ENCODE data around the gene RPP25L.

RPP25L gene

DNA sequence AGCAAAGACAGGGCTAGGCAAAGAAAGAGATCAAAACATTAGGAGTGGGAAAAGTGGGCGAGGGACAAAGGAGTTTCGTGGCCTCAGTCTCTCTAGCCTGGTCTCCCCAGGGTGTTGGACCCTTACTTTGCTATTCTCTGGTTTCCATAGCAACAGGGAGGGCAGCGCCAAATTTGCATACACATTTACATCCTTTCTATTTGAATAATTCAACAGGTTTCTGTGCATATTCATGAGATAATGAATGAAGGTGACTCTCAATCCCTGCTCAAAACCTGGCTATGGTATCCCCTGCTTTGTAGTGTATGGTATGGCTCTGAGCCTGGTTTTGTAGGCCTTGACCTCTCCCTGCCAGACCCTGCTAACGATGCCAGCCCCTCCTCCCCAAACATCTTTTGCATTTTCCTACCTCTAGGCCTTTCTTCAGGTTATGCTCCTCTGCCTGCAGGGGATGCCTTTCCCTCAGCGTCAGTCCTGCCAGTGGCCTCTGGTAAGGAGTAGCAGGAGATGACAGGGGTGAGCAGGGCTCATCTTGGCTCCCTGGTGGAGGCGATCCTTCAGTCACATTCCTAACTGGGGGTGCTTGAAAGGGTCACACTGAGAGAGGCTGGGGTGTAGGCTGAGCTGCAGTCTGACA lies 9.8 kb downstream of the RPP25L start:
- TF ChIP-seq, protein P1, sequence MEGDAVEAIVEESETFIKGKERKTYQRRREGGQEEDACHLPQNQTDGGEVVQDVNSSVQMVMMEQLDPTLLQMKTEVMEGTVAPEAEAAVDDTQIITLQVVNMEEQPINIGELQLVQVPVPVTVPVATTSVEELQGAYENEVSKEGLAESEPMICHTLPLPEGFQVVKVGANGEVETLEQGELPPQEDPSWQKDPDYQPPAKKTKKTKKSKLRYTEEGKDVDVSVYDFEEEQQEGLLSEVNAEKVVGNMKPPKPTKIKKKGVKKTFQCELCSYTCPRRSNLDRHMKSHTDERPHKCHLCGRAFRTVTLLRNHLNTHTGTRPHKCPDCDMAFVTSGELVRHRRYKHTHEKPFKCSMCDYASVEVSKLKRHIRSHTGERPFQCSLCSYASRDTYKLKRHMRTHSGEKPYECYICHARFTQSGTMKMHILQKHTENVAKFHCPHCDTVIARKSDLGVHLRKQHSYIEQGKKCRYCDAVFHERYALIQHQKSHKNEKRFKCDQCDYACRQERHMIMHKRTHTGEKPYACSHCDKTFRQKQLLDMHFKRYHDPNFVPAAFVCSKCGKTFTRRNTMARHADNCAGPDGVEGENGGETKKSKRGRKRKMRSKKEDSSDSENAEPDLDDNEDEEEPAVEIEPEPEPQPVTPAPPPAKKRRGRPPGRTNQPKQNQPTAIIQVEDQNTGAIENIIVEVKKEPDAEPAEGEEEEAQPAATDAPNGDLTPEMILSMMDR (IDR thresholded peaks at IDR 0.05; ENCODE audit: borderline replicate concordance, control extremely low read depth, extremely low read depth, insufficient read depth, missing control alignments), result no peak
- no peak for DNase-seq (ENCODE audit: low spot score)
- in situ Hi-C loops (cut with MboI; ENCODE audit: low sequenced_read_pairs, unreplicated experiment), result loop anchor here (10.0 kb wide), 2 partner anchors 167 to 197 kb away; no protein-coding TSS in a partner anchor

DNA sequence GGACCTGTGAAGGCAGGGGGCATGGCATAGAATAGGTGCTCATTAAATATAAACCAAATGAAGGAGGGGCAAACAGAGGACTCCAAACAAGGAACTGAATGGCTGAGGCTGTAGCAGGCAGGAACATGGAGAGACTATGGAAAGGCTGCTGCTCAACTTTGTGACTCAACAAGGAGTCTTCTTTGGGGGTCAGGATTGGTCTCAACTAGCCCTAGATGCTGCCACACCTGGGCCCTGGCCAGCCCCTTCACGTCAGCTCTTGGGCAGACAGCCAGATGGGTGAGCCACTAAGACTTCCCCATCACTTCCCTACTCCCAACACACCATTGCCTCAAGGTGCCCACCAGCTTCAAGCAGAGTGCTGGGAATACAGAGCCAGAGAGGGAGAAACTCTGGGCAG lies 11.0 kb downstream of the RPP25L start:
- in situ Hi-C loops (cut with MboI; ENCODE audit: low sequenced_read_pairs, unreplicated experiment), result loop anchor here (10.0 kb wide), 2 partner anchors 166 to 196 kb away; no protein-coding TSS in a partner anchor
- TF ChIP-seq, protein P1 (IDR thresholded peaks at IDR 0.05; ENCODE audit: borderline replicate concordance, control extremely low read depth, extremely low read depth, insufficient read depth, missing control alignments), result no peak
- no peak for DNase-seq (ENCODE audit: low spot score)

DNA sequence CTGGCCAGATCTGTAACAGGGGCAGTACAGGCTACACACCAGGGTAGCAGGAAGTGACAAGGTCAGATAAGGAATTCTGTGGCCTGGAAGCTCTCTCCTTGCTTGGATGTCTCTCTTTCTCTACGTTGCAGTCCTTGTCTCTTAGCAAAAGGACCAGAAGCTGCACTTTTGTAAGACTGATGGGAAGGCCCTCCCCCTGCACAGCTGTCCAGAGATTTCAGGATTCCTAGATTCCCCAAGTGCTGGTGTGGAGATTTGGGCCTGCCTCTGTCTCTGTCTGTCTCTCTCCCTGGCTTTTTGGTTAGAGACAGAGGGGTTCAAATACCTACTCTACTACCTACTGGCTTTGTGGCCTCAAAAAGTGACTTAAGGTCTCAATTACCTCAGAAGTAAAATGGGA lies 12.4 kb downstream of the RPP25L start:
- no peak for DNase-seq (ENCODE audit: low spot score)
- TF ChIP-seq, protein P1 (IDR thresholded peaks at IDR 0.05; ENCODE audit: borderline replicate concordance, control extremely low read depth, extremely low read depth, insufficient read depth, missing control alignments), result no peak
- in situ Hi-C loops (cut with MboI; ENCODE audit: low sequenced_read_pairs, unreplicated experiment), result no loop called here

DNA sequence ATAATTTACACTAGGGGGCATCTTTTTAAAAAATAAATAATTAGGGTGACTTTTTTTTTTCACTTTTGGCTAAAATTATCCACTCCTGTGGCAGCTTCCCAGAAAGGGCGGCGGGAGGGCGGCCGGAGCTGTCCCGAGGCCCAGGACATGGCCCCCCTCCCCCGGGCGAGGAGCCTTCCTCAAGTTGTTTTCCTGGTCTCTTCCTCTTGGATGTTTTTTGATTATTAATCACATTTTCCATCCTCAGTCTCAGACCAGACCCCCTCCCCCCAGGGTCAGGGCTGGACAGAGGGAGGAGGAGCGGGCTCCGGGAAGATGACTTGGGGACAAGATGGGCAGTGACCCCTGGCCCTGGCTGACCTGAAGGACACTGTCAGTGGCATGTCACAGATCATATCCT lies 17.7 kb downstream of the RPP25L start:
- TF ChIP-seq, protein P1 (IDR thresholded peaks at IDR 0.05; ENCODE audit: borderline replicate concordance, control extremely low read depth, extremely low read depth, insufficient read depth, missing control alignments), result no peak
- in situ Hi-C loops (cut with MboI; ENCODE audit: low sequenced_read_pairs, unreplicated experiment), result no loop called here
- DNase-seq (ENCODE audit: low spot score), result no peak

DNA sequence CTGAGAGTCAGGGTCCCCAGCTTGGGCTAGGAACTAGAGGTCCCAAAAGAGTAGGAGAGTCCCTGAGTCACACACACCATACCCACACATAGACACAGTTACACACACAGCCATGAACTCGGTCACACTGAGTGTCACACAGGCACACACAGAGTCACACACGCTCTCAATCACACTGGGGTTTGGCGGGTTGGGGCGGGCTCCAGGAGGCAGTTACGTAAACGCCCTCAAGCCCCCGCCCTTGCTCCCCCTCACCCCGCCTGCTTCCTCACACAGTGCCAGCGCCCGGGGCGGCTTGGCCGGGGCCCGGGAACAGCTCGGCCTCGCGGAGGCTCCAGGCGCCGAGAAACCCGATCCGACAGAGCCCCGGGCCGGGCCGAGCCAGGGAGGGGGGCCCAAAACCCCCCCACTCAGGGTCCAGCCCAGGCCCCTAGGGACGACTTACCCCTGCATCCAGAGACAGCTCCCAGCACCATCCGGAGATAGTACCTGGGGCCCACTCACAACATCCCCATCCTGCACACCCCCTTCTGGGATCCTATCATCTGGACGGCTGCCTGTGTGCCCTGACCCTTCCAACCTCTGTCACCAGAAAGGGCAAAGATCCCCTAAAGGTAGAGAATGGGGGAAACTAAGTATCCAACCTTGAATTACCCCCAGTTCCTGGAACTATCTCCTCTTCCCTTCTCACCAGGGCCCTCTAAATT lies 18.8 kb downstream of the RPP25L start:
- in situ Hi-C loops (cut with MboI; ENCODE audit: low sequenced_read_pairs, unreplicated experiment), result no loop called here
- TF ChIP-seq, protein P1 (IDR thresholded peaks at IDR 0.05; ENCODE audit: borderline replicate concordance, control extremely low read depth, extremely low read depth, insufficient read depth, missing control alignments), result no peak
- no peak for DNase-seq (ENCODE audit: low spot score)

DNA sequence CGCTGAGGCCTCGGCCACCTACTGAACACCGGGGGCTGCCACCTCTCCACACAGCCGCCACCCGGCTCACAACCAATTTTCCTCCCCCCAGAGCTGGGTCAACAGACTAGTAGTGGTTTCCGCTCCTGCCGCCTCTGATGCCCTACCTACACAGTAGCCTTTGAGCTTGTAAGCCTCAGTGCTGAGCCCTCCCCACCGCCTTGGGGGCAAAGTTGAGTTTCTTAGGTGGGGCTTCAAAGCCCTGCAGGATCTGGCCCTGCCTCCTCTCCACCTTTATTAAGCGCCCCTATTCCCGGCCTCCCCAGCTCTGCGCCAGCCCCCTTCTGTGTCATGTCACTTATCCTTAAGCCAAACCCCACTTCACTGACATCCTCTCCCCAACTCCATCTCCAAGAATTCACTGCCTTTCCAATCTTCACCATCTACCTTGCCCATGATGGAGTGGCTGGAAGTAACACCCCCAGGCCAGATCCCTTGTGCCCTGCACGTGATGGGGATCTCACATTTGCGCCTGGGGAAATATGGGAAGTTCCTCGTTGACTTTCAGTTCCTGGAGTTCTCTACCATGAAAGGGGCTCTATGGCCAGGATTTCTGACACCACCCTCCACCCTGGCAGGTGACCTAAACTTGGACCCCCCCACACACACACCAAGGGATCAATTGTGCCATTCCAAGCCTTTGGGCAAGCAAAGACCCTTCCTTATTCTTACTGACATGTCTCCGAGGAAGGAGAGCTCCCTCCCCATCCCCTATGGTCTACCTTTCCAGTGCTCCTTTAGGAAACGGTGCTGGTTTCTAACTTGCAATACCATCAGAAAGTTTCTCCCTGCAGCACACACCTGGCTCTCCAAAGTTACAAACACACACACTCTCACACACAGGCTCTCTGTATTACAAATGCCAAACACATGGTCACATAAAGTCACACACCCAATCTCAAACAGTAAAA lies 19.7 kb downstream of the RPP25L start:
- DNase-seq (ENCODE audit: low spot score), result peak; percentile 39
- in situ Hi-C loops (cut with MboI; ENCODE audit: low sequenced_read_pairs, unreplicated experiment), result no loop called here
- TF ChIP-seq, protein P1 (IDR thresholded peaks at IDR 0.05; ENCODE audit: borderline replicate concordance, control extremely low read depth, extremely low read depth, insufficient read depth, missing control alignments), result no peak

Data from GM13976 (cell line).